Measurements from ENCODE around the gene FBXW9. TPM values are rescaled to one million over a fixed set of nuclear protein-coding genes. Genes with fewer than 3 reads are reported as not detected.
A peak's percentile ranks its signal among the peaks of the same experiment; 100 is the strongest.

FBXW9 gene
- total and polyA plus RNA-seq, 2 of the 8 experiments (the other 6 are each of a cell fraction or from before 2014, with no cell fraction given) = 10.8 to 30.1 TPM

- TF ChIP-seq, protein P1, sequence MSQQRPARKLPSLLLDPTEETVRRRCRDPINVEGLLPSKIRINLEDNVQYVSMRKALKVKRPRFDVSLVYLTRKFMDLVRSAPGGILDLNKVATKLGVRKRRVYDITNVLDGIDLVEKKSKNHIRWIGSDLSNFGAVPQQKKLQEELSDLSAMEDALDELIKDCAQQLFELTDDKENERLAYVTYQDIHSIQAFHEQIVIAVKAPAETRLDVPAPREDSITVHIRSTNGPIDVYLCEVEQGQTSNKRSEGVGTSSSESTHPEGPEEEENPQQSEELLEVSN (IDR thresholded peaks at IDR 0.05) = no peak
- TF ChIP-seq TAF1 (IDR thresholded peaks at IDR 0.05; ENCODE audit: low read depth, low read length) (peak; percentile 80), KDM4A (IDR thresholded peaks at IDR 0.05; ENCODE audit: low read depth, low read length, severe bottlenecking) (peak; percentile 73)
Observed at GRCh38 chr19:12666265-12667048, 30.0 kb downstream of the FBXW9 start, which contains the start of the genes MAN2B1 and WDR83 (continued).

Measured in H1 (cell line).